NOMO-1 treated with DMSO at 0.1 percent for 48 hours (cell line): ENCODE data around the gene ADGRL2.

Experiments
- DNase-seq: peaks from one replicate; lab custom pipeline; 2025; ENCODE audit not compliant: unreplicated experiment; lab: John Stamatoyannopoulos, UW

Gene ADGRL2

DNA sequence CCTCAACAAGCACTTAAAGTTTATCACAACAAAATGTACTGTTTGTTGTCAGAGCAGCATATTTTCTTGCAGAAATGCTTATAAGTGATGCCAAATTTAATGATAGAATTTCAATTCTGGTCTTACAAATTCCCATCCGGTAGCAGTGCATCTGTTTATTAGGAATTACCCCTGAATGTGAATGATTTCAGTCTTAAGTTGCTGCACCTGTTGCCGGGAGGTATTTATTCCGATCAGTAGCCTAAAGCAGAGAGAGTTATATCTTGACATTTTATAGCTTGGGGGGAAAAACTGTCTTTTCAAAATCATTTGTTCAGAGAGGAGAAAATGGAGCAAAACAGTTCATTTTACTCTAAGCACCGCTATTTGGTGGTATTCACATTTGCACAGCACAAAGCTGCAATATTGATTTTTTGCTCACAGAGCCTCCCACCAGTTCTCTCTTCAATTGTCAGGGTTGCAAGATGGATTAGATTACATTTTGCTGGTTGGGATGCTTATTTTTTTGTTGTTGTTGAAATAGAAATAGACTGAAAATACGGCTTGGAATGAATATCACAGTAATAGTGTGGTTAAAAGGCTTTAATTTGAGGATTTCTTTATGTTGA is 98.6 kb downstream of the ADGRL2 start:
- DNase-seq, result no peak

DNA sequence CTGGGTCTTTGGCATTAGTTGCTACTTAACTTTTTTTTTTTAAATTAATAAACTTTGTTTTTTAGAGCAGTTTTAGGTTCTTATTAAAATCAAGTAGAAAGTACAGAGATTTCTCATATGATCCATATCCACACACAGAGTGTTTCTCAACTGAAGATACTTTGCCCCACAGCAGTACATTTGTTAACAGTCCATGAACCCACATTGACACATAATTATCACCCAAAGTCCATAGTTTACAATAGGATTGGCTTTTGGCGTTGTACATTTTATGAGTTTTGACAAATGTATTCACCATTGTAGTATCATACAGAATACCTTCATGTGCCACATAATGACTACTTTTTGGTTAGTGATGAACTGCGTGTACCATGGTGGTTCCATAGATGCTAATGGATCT is 106.8 kb downstream of the ADGRL2 start:
- no peak for DNase-seq

DNA sequence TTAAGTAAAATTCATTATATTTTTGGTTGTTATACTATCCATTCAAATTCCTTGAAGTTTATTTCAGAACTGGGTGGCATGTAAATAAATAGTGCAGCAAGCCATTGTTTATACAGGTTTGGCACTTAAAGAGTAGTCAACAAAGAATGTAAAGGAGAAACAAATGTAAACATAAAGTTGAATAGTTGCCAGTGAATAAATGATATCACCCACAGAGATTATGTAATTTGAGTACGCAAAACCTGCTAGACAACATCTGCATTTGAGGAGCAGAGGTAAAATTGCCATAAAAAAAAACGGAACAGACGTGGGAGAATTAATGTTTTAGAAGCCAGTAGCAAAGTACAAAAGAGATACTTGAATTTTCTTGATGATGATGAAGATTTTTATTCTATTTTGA is 111.6 kb downstream of the ADGRL2 start:
- DNase-seq, result no peak

DNA sequence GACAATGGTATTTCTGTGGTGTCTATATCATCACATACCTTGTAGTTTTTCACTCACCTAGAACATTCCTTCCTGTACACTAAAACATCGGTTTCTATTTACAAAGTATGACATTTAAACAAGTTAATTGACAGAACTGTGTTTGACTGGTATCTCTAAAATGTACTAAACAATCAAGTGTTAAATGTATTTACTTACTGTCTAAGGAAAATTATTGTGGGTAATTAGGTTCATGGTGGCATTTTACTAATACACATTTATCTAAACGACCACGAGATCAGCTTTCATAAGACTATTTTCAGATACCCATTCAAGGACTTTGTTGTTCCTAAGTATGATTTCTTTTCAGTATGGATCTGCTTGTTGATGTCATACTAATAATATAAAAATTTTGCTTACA is 115.2 kb downstream of the ADGRL2 start:
- DNase-seq, result no peak

DNA sequence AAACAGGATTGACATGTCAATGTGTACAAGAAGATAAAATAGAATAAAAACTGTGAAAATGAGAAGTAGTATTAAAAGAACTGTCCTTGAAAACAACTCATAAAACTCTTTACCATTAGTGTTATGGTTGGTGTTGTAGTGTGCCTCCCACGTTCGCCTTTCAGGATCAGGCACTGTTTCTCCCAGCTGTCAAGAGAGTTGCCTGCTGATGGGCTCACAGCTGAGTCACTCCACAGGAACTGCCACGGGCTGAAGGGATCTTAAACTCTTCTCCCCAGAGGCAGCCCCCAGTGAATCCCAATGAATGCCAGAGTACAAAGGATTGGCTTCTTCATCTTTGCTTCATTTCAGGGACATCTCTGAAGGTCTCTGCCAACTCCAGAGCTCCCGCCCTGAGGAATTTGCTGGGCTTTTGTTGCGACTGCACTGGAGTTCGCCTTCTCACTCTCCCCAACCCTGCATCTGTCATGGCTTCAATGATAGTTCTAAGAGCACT is 119.6 kb downstream of the ADGRL2 start:
- no peak for DNase-seq

DNA sequence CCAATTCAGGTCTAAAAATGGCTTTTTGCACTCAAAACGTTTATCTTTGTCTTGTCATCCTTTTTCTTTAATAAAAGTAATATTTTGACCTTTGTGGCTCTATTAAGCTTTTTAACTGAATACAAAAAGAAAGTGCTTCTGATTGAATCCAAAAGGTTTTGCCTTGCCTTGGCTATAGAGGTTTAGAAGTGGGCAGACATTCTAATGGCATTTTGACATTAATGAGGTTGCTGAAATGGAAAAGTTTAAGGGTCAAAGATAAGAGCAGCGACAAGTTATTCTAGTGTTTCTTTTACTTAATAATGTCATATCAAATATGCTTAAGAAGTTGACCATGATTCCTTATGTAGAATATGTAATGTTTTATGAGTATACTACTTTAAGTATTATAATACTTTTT is 120.2 kb downstream of the ADGRL2 start:
- no peak for DNase-seq

DNA sequence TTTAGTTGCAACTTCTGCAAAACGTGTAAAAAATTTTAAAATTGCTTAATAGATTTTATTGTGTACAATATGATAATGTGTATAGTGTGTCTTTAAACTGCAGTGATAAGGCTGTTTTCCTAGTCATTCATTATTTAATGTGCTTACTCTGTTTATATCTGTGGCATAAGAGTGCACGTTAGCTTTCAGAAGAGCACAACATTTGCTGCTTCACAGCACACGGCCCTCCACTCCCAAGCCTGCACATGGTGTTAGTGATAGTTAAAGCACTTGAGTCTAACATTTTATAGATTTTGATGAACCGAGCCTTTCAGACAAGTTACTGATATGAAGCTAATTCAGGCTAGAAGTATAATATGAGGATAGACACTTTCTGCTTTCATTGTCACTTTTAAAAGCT is 120.6 kb downstream of the ADGRL2 start:
- DNase-seq, result no peak

DNA sequence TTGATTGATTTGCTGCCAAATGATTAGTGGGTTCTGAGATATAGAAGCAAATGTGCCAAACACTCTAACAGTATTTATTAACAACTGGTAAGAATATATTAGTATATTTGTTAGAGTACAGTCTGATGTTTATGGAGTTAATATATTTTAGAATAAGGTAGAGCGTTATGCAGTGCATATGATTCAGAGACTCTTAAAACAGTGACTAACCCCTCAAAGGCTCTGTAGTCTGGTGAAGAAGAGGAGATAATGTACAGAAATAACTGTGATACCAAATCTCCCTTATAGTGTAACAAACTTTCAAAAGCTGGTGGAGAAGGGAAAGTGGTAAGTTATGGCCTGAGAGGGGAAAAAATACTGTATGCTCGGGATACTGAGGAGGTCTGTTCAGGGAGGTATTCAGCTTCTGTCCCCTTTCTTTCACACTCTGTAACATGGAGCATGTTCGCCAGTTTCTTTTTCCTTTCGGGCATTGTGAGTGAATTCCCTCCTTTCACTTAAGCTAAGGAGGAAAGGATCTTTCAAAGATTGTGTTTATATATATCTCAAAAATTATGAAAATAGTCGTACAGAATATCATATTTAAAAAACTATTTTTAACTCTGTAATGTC is 121.2 kb downstream of the ADGRL2 start:
- no peak for DNase-seq

DNA sequence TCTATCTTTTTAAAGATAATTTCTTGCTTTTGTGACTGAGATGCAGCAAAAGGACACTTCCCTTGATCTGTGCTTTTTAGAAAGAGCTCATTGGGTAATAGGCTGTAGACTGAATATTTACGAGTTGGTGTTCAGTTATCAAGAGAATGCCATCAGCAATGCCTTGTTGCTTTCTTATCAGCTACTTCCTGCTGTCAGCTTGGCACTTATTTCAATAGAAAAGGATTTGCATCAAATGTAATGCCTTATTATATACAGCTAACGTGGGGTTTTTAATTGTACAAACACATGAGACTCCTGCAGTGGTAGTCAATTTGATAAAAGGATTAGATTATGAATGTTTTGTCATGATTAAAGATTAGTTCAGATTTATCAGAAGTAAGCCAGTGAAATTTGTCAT is 122.2 kb downstream of the ADGRL2 start:
- DNase-seq, result no peak

DNA sequence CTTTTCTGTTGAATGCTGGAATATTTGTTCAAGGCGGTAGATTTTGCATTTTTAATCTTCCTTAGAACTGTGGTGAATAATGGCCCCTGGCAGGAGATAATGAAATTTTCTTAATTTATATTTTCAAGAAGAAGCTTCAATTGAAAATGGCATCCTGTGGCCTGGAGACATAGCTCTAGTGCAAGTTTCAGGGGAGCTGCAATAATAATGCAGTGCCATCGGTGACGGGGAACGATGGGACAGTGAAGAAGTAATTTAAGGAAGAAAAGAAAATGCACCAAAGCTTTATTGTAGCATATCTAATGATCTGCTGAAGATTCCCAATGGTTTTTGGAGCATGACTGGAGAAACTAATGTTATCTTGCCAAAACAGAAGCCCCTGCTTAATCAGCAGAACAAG is 128.4 kb downstream of the ADGRL2 start:
- no peak for DNase-seq

DNA sequence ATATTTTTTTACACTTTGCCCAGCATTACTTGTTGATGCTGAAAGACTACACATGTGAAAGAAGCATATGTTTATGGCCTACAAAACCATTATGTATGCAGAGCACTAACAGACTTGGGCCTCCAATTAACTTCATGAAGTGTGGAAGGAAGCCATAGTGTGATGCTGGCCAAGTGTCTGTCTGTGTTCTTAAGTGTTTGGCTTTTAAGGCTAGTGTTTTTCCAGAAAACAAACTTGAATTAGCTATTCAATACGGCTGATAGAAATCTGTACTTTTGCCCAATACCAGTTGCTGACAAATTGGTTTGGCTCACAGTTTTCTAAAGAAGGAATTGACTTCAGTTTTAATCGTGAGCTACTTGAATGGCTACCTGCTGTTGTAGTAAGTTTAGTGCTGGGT is 136.1 kb downstream of the ADGRL2 start:
- DNase-seq, result no peak

DNA sequence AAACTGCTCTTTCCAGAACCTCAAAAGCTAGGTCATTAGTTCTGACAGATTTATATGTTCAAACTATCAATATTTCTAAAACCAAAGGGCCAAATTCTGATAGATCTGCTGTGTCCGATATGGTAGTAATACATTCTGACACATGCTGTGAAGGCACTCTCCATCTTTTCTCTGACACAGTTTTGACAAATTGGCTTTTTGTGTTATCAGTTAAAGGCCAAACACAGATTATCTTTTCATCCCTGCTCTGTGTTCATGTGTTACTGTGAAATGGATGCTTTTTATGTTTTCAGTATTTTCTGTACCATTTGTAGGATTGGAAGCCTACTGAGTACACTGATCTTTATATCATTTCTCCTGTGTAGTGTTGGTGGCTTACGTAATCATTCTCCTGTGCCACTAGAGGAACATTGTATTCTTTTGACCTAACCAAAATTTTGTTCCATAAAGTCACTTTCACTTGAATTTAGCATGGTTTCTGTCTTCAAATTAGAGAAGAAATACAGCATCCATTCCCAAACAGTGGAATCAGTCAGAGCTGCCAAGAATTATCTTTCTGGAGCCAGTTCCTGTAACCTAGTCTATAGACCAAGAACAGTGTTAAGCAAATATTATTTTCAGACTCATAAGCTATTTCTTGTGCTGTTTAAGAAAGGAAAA is 137.2 kb downstream of the ADGRL2 start:
- DNase-seq, result no peak

DNA sequence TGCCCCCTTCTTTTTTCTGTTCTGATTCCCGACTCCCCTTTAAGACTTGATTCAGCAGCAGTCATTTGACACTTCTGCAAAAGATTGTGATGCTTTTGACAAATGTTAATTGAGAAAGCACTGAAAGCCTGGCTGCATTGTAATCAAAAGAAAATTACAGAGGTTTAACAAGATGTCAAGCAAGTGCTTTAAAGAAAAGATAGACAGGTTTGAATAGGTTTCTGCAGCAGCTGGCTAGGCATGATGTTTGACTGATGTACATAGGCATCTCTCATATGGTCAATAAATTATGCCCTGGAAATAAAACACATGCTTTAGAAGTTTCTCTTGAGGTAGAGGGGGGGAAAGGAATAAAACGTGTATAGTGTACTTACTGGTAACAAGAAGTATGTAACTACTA is 147.8 kb downstream of the ADGRL2 start:
- no peak for DNase-seq

DNA sequence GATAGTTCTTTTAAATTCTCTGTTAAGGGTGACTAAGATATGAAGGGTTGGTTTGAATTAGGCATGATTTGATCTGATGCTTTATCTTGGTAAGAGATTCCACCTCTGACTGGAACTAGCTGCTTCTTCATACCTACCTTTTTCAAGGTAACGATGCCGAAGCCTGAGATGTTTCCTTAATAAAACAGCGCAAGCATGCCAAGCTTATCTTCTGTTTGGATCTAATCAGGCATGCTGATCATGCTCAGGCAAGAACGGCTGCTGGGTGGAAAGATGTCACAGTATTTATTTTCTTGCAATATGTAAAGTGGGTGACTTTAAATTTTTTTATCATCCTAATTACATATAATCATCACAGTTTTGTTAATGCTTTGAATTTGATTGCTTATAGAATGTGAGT is 148.7 kb downstream of the ADGRL2 start:
- DNase-seq, result no peak

DNA sequence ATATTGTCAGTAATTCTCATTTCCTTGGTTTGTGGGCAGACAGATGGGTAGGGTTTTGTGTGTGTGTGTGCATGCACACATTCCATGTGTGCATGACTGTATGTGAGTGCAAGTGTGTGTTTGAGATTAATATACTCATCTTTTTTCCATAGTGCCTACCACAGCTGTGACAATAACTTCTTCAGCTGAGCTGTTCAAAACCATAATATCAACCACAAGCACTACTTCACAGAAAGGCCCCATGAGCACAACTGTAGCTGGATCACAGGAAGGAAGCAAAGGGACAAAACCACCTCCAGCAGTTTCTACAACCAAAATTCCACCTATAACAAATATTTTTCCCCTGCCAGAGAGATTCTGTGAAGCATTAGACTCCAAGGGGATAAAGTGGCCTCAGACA is 149.3 kb downstream of the ADGRL2 start:
- no peak for DNase-seq

DNA sequence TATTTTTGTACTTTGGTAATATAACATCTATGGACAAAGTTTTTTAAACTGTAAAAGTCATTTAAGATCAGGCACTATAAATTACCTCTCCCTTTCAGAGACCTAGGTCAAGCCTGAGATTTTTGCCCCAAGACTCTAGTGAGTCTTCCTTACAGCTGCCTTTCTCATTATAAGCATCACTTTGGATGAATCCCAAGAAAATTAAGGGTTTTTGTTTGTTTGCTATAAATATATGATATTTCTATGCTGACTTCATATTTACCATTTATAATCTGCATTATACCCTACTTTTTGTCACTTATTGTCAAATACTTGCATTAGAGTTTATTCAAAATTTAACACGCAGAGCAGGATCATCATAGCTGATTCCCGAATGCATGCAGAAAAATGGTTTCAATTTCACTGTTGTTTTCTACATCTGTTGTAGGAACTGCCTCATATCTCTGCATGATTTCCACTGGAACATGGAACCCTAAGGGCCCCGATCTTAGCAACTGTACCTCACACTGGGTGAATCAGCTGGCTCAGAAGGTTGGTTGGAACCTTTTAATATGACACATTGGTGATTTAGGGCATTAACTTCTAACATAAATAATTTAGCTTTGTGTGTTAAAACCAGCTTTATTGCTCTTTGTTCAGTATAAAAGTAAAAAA is 150.0 kb downstream of the ADGRL2 start:
- no peak for DNase-seq

DNA sequence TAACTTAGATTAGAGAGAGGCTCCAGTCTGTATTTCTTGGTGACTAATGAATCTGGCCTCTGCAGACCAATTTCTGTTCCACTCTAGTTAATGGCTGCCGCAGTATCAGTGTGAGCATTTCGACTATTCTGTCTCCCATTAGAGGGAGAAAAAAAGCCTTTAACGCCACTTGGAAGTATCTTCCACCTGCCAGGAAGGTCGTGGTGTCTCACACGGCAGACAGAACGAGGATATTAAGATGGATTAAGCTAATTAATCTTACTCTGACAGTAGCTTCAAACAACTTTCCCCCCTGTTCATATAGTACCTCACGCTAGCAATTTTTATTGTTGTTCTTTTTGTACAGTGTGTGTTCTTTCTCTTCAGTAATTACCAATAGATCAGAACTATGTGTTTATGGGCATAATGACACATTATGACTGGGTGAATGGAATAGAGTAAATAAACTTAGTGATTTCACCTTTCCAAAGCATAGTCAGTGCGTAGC is 153.8 kb downstream of the ADGRL2 start:
- no peak for DNase-seq

DNA sequence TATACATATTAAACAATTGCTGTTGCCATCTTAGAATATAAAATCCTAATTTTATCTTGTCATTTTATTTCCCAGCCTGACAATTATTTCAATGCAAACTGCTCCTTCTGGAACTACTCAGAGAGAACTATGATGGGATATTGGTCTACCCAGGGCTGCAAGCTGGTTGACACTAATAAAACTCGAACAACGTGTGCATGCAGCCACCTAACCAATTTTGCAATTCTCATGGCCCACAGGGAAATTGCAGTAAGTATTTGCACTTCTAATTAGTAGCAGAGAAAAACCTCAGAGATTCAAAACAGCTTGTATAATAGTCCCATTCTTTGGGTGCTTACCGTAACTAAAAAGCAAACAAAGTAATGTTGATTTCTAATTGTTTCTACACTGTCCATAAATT is 167.2 kb downstream of the ADGRL2 start:
- DNase-seq, result no peak

DNA sequence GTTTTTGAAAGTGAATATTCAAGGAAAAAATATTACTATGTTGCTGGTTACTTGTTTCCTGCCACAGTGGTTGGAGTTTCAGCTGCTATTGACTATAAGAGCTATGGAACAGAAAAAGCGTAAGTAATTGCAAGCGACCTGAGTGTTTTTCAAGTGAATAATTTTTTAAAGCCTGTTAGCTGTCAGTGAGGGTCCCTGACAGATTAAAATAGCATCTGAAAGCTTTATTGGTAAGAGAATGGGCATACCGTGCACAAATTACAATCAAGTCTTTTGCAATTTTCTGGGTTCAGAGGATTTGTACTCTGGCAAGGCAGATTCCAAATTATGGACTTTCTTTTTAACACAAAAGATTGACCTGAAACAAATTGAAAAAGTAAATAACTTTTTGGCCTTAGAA is 169.7 kb downstream of the ADGRL2 start:
- no peak for DNase-seq

DNA sequence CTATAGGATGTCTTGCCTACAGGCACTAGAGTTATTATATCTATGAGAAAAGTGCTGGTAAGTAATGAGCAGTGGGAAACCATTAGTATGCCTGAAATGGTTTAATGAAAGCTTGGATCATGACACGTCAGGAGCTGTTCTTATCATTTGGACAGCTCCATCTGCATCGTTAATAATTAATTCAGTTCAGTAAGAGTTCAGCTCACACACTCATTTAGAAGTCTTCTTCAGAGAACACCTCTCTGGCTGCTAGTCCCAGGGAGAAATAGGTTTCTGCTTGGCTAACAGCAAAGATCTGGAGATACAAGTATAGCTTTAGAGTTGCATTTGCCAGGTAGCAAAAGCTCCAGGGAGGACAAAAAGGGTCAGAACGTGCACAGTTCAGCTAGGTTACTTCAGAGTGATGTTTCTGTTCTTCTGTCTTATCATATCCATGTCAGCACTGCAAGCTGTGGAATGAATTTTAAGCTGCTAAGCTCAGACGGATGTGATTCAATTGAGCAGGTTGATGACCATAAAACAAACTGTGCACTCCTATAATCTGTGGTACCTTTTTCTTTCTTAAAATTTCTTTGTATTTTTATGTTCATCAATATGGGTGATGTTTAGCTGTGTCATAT is 173.6 kb downstream of the ADGRL2 start:
- no peak for DNase-seq

DNA sequence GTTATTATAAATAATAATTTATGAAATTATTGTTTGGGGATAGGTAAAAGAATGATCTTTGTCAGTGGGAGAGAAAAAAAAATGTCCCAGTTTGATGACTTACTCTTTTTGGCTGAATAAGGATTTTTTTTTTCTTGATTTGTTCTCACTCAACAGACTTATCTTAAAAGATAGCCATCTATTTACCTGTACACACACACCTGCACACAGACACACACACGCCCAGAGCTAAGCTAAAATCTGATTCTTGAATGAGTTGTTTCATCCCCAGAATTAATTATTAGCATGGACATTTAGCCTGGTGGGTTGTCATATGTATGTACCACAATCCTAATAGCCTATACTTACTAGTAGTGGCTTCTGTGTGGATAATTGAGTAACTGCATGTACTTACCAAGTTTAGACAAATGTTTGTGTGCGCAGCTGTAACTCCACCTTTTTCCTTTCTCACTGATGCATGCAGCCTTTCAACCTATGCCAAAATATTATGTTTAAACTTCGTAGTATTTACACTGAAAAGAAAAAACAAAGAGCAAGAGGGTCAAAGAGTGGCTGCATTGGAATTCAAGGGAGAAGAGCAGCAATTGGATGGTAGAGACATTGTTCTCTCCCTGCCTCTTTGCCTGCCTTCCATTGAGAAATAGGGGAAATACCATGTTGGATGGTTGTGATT is 174.3 kb downstream of the ADGRL2 start:
- DNase-seq, result no peak
